Uterus (tissue), 2 donors: ENCODE results near the gene ALOX12B.
"Not testable (repeated sequence)": the region's sequence is repeated elsewhere in the genome, so short reads cannot be mapped to it uniquely, and the experiment has no call there.

Experiments used
- CTCF ChIP-seq, 4 experiments: fragments of 200-600 bp in 2 of 4; fragments of 450-650 bp in 2 of 4; sonication (generic) in 2 of 4; IDR thresholded peaks; one replicate each; pipeline ENCODE4 v1.5.1; 2016 to 2019; ENCODE audit warnings: antibody characterized with exemption in 4 of 4, mild to moderate bottlenecking in 2 of 4, moderate library complexity in 1 of 4
- POLR2A ChIP-seq, 2 donors: fragments of 450-650 bp; IDR thresholded peaks; one replicate each; pipeline ENCODE4 v1.6.1; 2016; ENCODE audit warnings: antibody characterized with exemption in 2 of 2, mild to moderate bottlenecking in 1 of 2, moderate library complexity in 1 of 2

- not testable (repeated sequence) for TF ChIP-seq POLR2A, CTCF (IDR thresholded peaks at IDR 0.05)
Observed at GRCh38 chr17:8061851-8062250, 25.7 kb downstream of the ALOX12B start.
